ENCODE data around the gene MLEC. TPM values are rescaled to one million over a fixed set of nuclear protein-coding genes. Genes with fewer than 3 reads are reported as not detected.
A peak's percentile ranks its signal among the peaks of the same experiment; 100 is the strongest.
"Not testable (repeated sequence)": the region's sequence is repeated elsewhere in the genome, so short reads cannot be mapped to it uniquely, and the experiment has no call there.

Gene MLEC
- total and polyA plus RNA-seq, 8 donors = 168 to 209 (median 195) TPM

DNA sequence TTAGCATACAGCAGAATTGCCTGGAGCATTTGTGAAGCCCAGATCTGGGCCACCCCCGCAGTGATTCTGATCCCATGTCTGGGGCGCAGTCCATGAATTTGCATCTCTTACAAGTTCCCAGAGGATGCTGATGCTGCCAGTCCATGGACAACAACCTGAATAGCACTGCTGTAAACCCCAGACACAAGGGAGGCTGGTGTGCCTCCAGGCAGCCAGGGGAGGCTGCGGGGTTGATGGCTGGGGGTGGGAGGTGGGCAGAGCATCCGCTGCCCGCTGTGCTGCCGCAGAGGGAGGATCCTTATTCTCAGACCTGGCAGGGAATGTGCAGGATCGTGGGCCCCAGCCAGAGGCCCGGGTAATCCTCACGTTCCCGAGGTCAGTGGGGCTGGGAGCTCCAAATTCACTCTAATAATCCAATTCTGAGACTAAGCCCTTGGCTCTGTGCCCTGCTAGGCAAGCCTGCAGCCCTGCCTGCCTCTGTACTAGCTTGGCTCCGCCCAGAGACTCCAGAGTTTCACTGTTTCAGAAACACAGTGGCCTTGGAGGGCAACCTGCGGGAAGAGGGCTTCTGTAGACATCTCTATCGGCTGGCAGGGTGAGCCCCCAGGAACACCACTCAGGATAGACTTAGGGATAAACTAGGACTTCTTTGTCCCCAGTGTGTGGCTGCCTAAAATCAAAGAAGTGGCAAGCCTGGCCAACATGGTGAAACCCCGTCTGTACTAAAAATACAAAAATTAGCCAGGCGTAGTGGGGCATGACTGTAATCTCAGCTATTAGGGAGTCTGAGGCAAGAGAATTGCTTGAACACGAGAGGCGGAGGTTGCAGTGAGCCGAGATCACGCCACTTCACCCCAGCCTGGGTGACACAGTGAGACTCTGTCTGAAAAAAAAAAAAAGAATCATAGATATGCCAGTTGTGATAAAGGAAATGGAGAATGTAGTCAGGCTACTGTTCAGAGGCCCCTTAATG lies 17.8 kb upstream of the MLEC start:
- Histone ChIP-seq H3K4me1 (no peaks in the 10 kb centered on the region), H3K36me3 (no peaks in the 10 kb centered on the region), H3K4me3 (no peak overlapping the region), H3K9me3 (no peaks in the 10 kb centered on the region), H3K27me3 (no peaks in the 10 kb centered on the region), H3K27ac (no peak overlapping the region)
- TF ChIP-seq, protein P1, sequence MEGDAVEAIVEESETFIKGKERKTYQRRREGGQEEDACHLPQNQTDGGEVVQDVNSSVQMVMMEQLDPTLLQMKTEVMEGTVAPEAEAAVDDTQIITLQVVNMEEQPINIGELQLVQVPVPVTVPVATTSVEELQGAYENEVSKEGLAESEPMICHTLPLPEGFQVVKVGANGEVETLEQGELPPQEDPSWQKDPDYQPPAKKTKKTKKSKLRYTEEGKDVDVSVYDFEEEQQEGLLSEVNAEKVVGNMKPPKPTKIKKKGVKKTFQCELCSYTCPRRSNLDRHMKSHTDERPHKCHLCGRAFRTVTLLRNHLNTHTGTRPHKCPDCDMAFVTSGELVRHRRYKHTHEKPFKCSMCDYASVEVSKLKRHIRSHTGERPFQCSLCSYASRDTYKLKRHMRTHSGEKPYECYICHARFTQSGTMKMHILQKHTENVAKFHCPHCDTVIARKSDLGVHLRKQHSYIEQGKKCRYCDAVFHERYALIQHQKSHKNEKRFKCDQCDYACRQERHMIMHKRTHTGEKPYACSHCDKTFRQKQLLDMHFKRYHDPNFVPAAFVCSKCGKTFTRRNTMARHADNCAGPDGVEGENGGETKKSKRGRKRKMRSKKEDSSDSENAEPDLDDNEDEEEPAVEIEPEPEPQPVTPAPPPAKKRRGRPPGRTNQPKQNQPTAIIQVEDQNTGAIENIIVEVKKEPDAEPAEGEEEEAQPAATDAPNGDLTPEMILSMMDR (IDR thresholded peaks at IDR 0.05) = no peak
- DNase-seq = peak in 1 of 4 donors; percentile 47
- intact Hi-C loops (cut with DNase I) = no loop called here
- ATAC-seq = peak; percentile 71

DNA sequence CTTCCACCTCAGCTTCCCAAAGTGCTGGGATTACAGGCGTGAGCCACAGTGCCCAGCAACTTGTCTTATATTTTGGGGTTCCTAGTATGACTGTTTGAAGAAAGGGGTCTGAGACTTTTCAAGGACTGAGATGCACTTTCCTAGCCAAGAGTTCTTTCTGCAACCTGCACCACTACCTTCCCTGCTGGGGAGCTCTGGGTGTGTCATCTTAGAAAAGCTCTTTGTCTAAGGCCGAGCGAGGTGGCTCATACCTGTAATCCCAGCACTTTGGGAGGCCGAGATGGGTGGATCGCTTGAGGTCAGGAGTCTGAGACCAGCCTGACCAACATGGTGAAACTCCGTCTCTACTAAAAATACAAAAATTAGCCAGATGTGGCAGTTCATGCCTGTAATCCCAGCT lies 16.7 kb upstream of the MLEC start:
- H3K27ac ChIP-seq; H3K4me3 ChIP-seq; H3K4me1 ChIP-seq; H3K36me3 ChIP-seq; intact Hi-C loops (cut with DNase I); DNase-seq; H3K9me3 ChIP-seq; H3K27me3 ChIP-seq; ATAC-seq: not testable (repeated sequence)

DNA sequence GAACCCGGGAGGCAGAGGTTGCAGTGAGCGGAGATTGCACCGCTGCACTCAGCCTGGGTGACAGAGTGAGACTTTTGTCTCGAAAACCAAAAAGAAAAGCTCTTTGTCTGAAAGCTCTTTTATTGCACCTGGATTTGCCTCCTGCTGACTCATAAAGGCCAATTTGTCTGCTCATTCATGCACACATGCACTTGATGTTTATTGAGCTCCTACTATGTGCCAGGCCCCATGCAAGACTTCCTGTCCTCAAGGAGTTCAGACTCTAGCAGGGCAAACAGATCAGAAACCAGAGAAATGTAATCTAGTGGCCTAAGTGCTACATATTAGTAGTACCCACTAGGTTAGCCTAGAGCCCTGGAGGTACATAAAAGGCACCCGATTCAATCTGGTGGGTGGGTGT lies 16.3 kb upstream of the MLEC start:
- intact Hi-C loops (cut with DNase I) = no loop called here
- TF ChIP-seq, protein P1 (IDR thresholded peaks at IDR 0.05) = no peak
- DNase-seq = no peak
- ATAC-seq = no peak
- no peaks in the 10 kb centered on the region for H3K27me3 ChIP-seq
- no peak overlapping the region for H3K27ac ChIP-seq
- no peaks in the 10 kb centered on the region for H3K36me3 ChIP-seq
- no peaks in the 10 kb centered on the region for H3K9me3 ChIP-seq
- H3K4me1 ChIP-seq = no peaks in the 10 kb centered on the region
- H3K4me3 ChIP-seq = no peak overlapping the region

DNA sequence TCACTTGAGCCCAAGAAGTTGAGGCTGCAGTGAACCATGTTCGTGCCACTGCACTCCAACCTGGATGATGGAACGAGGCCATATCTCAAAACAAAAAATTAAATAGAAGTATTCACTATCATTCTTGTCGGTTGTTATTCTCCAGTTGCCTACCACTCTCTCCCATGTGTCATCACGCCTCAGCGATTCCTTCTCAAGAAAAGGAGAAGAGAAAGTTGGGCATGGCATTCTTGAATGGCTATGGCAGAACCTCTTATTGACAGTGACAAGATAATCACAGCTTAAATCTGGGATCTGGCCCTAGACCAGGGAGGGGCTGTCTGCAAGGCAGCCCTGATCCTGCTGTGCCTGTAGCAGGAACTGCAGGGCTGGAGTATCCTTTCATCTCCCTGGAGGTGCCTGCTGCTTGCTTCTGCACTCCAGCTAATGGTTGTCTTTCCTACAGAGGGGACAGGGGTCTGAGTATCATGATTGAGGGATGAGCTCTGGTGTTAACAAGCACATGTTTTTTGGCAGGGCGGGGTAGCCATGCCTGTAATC lies 12.8 kb upstream of the MLEC start:
- no peak for DNase-seq
- H3K27ac ChIP-seq = no peak overlapping the region
- no peaks in the 10 kb centered on the region for H3K27me3 ChIP-seq
- intact Hi-C loops (cut with DNase I) = no loop called here
- H3K9me3 ChIP-seq = no peaks in the 10 kb centered on the region
- H3K4me1 ChIP-seq = peaks cover 0 to 8% of the 10 kb centered on the region in 2 donors
- no peak overlapping the region for H3K4me3 ChIP-seq
- ATAC-seq = no peak
- TF ChIP-seq, protein P1 (IDR thresholded peaks at IDR 0.05) = no peak
- H3K36me3 ChIP-seq = no peaks in the 10 kb centered on the region

DNA sequence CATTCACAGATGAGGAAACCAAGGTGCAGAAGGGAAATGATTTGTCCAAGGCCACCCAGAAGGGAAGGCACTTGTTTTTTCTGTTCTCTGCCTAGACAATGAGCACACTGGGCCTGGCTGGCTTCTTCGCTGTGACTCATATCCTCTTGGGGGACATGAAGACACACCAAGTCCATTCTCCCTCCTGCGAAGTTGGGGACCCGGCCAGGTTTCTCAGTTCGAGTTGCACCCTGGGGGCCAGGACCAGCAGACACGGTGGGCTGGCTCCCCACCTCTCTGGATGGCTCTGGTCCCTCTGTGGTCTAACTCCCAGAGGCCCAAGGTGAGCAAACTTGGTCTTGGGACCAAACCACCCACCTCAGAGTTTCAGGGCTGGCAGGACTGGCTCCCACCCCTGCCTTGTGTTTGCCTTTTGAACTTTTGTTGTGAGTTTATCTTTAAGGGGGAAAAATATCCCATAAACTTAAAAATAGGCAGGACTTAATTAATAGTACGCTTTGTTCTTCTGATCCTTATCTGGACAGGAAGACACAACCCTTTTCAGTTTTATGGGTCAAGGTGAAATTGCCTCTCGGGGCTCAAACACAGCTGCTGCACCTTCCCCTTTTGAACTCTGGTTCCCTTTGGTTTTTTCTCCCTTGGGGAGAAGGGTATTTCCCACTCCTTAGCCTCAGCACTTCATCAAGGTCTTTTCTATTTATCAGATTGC lies 9.0 kb upstream of the MLEC start:
- peak overlapping the region in 1 of 2 donors; percentile 61 for H3K27ac ChIP-seq
- no peak overlapping the region for H3K4me3 ChIP-seq
- DNase-seq (no peak), ATAC-seq (peak; percentile 18)
- peaks cover 0 to 19% of the 10 kb centered on the region in 2 donors for H3K4me1 ChIP-seq
- no peaks in the 10 kb centered on the region for H3K36me3 ChIP-seq
- H3K27me3 ChIP-seq = no peaks in the 10 kb centered on the region
- TF ChIP-seq, protein P1 (IDR thresholded peaks at IDR 0.05) = no peak
- intact Hi-C loops (cut with DNase I) = no loop called here
- H3K9me3 ChIP-seq = no peaks in the 10 kb centered on the region
